Measurements from ENCODE around the gene GALNT2.

- TF ChIP-seq CTCF (IDR thresholded peaks at IDR 0.05) (no peak), TCF7L2 (IDR thresholded peaks at IDR 0.05; ENCODE audit: low read depth, low read length) (no peak)
Observed at GRCh38 chr1:230313453-230314141, 246.6 kb downstream of the GALNT2 start.
